NCI-H82 treated with DMSO at 0.1 percent for 48 hours (cell line): ENCODE data around the gene TMEM260.
"Not testable (repeated sequence)": the region's sequence is repeated elsewhere in the genome, so short reads cannot be mapped to it uniquely, and the experiment has no call there.

Source experiments
- DNase-seq: peaks from one replicate; lab custom pipeline; 2025; ENCODE audit not compliant: unreplicated experiment; lab: John Stamatoyannopoulos, UW

Gene TMEM260

GRCh38 chr14:56598519-56598918, 18.9 kb downstream of the TMEM260 start:
- no peak for DNase-seq

- no peak for DNase-seq
Observed at GRCh38 chr14:56603648-56604047, 24.1 kb downstream of the TMEM260 start.

GRCh38 chr14:56608689-56609088, 29.1 kb downstream of the TMEM260 start:
- DNase-seq = peak; percentile 80

GRCh38 chr14:56611663-56612062, 32.1 kb downstream of the TMEM260 start:
- not testable (repeated sequence) for DNase-seq

GRCh38 chr14:56617084-56617483, 37.5 kb downstream of the TMEM260 start:
- no peak for DNase-seq

GRCh38 chr14:56630707-56631106, 51.1 kb downstream of the TMEM260 start:
- DNase-seq = no peak

GRCh38 chr14:56632195-56632594, 52.6 kb downstream of the TMEM260 start:
- no peak for DNase-seq

- DNase-seq = no peak
Observed at GRCh38 chr14:56633544-56633943, 53.9 kb downstream of the TMEM260 start.

GRCh38 chr14:56635041-56635440, 55.4 kb downstream of the TMEM260 start:
- DNase-seq = no peak

- DNase-seq = no peak
Observed at GRCh38 chr14:56647493-56647892, 67.9 kb downstream of the TMEM260 start.

GRCh38 chr14:56648508-56649301, 69.1 kb downstream of the TMEM260 start:
- no peak for DNase-seq

- DNase-seq = no peak
Observed at GRCh38 chr14:56649382-56649781, 69.8 kb downstream of the TMEM260 start.

- no peak for DNase-seq
Observed at GRCh38 chr14:56650048-56650447, 70.5 kb downstream of the TMEM260 start.

- no peak for DNase-seq
Observed at GRCh38 chr14:56650979-56651378, 71.4 kb downstream of the TMEM260 start.

GRCh38 chr14:56657604-56658003, 78.0 kb downstream of the TMEM260 start:
- no peak for DNase-seq

GRCh38 chr14:56659378-56659777, 79.8 kb downstream of the TMEM260 start:
- DNase-seq = peak; percentile 99

- peak; percentile 99 for DNase-seq
Observed at GRCh38 chr14:56659964-56660551, 80.5 kb downstream of the TMEM260 start.

GRCh38 chr14:56660677-56661389, 81.2 kb downstream of the TMEM260 start:
- no peak for DNase-seq

GRCh38 chr14:56661478-56661877, 81.9 kb downstream of the TMEM260 start:
- no peak for DNase-seq

- DNase-seq = no peak
Observed at GRCh38 chr14:56664811-56665421, 85.3 kb downstream of the TMEM260 start.

- DNase-seq = no peak
Observed at GRCh38 chr14:56666294-56666693, 86.7 kb downstream of the TMEM260 start.

- DNase-seq = no peak
Observed at GRCh38 chr14:56666716-56667115, 87.1 kb downstream of the TMEM260 start.
